ENCODE measurements around the gene GPR35. TPM values are rescaled to one million over a fixed set of nuclear protein-coding genes. Genes with fewer than 3 reads are reported as not detected.

GPR35 gene
- total and polyA plus RNA-seq, 2 of the 13 experiments (the other 11 are each of a cell fraction or from before 2014, with no cell fraction given), result 27.1 to 44.2 TPM

DNA sequence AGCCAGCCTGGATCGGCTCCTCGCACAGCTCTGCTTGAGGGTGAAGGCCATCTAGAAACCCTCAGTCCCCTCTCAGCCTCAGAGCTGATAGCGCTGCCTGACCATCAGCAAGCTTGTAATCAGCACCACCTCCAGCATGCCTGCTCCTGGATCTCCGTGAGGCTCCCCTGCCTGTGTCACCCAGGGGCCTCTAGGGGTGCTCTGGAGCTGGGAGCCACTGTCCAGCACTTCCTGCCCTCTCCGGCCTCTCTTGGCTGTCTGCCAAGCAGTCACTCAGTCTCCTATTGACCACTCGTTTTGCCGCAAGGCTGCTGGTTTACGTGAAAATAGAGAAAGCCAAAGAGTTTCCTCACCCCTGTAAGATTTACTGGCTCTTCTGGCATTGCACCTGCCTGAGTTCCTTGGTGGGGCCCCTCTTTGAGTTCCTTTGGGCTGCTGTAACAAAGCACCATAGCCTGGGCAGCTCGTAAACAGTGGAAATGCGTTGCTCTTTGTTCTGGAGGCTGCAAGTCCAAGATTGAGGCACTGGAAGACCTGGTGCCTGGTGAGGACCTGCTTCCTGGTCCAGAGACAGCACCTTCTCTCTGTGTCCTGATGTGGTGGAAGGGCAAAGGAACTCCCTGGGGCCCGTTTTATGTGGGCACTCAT, 20.9 kb upstream of the GPR35 start (continued):
- TF ChIP-seq CREB1 (IDR thresholded peaks at IDR 0.05) (no peak), CREB1 (CRISPR knock-in tag; IDR thresholded peaks at IDR 0.05) (no peak), TARDBP (CRISPR knock-in tag; IDR thresholded peaks at IDR 0.05) (peak; percentile 91), ZFY (CRISPR knock-in tag; IDR thresholded peaks at IDR 0.05) (peak; percentile 65; the same call in 1 of the 2 replicates), ZSCAN22 (CRISPR knock-in tag; IDR thresholded peaks at IDR 0.05) (no peak), ZNF792 (CRISPR knock-in tag; IDR thresholded peaks at IDR 0.05) (peak; percentile 97), ZNF605 (CRISPR knock-in tag; IDR thresholded peaks at IDR 0.05) (no peak; the same call in 1 of the 2 replicates), ZNF367 (CRISPR knock-in tag; IDR thresholded peaks at IDR 0.05; ENCODE audit: borderline replicate concordance) (no peak), GTF2F1 (IDR thresholded peaks at IDR 0.05; ENCODE audit: low read length) (no peak), ZNF30 (CRISPR knock-in tag; IDR thresholded peaks at IDR 0.05) (no peak), SIX4 (CRISPR knock-in tag; IDR thresholded peaks at IDR 0.05) (no peak), MZF1 (CRISPR knock-in tag; IDR thresholded peaks at IDR 0.05; ENCODE audit: borderline replicate concordance) (no peak), FOXA3 (CRISPR knock-in tag; IDR thresholded peaks at IDR 0.05) (peak; percentile 74; the same call in 1 of the 2 replicates), FOSL2 (CRISPR knock-in tag; IDR thresholded peaks at IDR 0.05) (peak; percentile 51; the same call in 1 of the 2 replicates), ZNF550 (CRISPR knock-in tag; IDR thresholded peaks at IDR 0.05; ENCODE audit: borderline replicate concordance) (0 out of 2 replicates have a peak, but pooled peaks have one; percentile 6), MAFK (conservative IDR thresholded peaks at IDR 0.05 in 1 of 2, IDR thresholded peaks at IDR 0.05 in 1 of 2; ENCODE audit: low read length in 2 of 2) (no peak), NFRKB (IDR thresholded peaks at IDR 0.05) (no peak), SMYD3 (CRISPR knock-in tag; IDR thresholded peaks at IDR 0.05) (peak; percentile 62; the same call in 1 of the 2 replicates), ZNF629 (CRISPR knock-in tag; conservative IDR thresholded peaks at IDR 0.05) (0 out of 2 replicates have a peak, but pooled peaks have one; percentile 5), EEA1 (CRISPR knock-in tag; IDR thresholded peaks at IDR 0.05; ENCODE audit: borderline replicate concordance) (no peak)
- TF ChIP-seq, protein P1, sequence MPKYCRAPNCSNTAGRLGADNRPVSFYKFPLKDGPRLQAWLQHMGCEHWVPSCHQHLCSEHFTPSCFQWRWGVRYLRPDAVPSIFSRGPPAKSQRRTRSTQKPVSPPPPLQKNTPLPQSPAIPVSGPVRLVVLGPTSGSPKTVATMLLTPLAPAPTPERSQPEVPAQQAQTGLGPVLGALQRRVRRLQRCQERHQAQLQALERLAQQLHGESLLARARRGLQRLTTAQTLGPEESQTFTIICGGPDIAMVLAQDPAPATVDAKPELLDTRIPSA (CRISPR knock-in tag; IDR thresholded peaks at IDR 0.05; ENCODE audit: borderline replicate concordance), result 0 out of 2 replicates have a peak, but pooled peaks have one; percentile 63
- TF ChIP-seq, protein P2, sequence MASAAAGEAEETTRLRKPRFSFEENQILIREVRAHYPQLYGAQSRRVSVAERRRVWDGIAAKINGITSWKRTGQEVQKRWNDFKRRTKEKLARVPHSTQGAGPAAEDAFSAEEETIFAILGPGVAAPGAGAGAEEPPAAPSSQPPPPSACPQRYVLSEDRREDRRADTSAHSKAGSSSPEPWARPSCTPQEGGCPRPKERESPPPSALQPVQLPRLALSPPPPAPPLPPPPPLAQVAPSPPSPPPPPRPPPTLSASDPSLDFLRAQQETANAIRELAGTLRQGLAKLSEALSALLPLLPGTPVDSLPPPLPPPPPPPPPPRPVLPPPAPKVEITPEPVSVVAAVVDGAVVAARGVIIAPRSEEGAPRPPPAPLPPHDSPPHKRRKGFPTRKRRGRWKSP (CRISPR knock-in tag; IDR thresholded peaks at IDR 0.05), result 0 out of 2 replicates have a peak, but pooled peaks have one; percentile 65
- TF ChIP-seq, protein P3, sequence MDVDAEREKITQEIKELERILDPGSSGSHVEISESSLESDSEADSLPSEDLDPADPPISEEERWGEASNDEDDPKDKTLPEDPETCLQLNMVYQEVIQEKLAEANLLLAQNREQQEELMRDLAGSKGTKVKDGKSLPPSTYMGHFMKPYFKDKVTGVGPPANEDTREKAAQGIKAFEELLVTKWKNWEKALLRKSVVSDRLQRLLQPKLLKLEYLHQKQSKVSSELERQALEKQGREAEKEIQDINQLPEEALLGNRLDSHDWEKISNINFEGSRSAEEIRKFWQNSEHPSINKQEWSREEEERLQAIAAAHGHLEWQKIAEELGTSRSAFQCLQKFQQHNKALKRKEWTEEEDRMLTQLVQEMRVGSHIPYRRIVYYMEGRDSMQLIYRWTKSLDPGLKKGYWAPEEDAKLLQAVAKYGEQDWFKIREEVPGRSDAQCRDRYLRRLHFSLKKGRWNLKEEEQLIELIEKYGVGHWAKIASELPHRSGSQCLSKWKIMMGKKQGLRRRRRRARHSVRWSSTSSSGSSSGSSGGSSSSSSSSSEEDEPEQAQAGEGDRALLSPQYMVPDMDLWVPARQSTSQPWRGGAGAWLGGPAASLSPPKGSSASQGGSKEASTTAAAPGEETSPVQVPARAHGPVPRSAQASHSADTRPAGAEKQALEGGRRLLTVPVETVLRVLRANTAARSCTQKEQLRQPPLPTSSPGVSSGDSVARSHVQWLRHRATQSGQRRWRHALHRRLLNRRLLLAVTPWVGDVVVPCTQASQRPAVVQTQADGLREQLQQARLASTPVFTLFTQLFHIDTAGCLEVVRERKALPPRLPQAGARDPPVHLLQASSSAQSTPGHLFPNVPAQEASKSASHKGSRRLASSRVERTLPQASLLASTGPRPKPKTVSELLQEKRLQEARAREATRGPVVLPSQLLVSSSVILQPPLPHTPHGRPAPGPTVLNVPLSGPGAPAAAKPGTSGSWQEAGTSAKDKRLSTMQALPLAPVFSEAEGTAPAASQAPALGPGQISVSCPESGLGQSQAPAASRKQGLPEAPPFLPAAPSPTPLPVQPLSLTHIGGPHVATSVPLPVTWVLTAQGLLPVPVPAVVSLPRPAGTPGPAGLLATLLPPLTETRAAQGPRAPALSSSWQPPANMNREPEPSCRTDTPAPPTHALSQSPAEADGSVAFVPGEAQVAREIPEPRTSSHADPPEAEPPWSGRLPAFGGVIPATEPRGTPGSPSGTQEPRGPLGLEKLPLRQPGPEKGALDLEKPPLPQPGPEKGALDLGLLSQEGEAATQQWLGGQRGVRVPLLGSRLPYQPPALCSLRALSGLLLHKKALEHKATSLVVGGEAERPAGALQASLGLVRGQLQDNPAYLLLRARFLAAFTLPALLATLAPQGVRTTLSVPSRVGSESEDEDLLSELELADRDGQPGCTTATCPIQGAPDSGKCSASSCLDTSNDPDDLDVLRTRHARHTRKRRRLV (CRISPR knock-in tag; IDR thresholded peaks at IDR 0.05), result peak; percentile 43; the same call in 1 of the 2 replicates
- TF ChIP-seq, protein P4, sequence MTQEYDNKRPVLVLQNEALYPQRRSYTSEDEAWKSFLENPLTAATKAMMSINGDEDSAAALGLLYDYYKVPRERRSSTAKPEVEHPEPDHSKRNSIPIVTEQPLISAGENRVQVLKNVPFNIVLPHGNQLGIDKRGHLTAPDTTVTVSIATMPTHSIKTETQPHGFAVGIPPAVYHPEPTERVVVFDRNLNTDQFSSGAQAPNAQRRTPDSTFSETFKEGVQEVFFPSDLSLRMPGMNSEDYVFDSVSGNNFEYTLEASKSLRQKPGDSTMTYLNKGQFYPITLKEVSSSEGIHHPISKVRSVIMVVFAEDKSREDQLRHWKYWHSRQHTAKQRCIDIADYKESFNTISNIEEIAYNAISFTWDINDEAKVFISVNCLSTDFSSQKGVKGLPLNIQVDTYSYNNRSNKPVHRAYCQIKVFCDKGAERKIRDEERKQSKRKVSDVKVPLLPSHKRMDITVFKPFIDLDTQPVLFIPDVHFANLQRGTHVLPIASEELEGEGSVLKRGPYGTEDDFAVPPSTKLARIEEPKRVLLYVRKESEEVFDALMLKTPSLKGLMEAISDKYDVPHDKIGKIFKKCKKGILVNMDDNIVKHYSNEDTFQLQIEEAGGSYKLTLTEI (CRISPR knock-in tag; conservative IDR thresholded peaks at IDR 0.05), result no peak
